ENCODE results near the gene USP6.
"Not testable (repeated sequence)": the region's sequence is repeated elsewhere in the genome, so short reads cannot be mapped to it uniquely, and the experiment has no call there.

USP6 gene

GRCh38 chr17:5135726-5136579 is 20.1 kb downstream of the USP6 start:
- DNase-seq (ENCODE audit: low read depth, low spot score) = no peak

DNA sequence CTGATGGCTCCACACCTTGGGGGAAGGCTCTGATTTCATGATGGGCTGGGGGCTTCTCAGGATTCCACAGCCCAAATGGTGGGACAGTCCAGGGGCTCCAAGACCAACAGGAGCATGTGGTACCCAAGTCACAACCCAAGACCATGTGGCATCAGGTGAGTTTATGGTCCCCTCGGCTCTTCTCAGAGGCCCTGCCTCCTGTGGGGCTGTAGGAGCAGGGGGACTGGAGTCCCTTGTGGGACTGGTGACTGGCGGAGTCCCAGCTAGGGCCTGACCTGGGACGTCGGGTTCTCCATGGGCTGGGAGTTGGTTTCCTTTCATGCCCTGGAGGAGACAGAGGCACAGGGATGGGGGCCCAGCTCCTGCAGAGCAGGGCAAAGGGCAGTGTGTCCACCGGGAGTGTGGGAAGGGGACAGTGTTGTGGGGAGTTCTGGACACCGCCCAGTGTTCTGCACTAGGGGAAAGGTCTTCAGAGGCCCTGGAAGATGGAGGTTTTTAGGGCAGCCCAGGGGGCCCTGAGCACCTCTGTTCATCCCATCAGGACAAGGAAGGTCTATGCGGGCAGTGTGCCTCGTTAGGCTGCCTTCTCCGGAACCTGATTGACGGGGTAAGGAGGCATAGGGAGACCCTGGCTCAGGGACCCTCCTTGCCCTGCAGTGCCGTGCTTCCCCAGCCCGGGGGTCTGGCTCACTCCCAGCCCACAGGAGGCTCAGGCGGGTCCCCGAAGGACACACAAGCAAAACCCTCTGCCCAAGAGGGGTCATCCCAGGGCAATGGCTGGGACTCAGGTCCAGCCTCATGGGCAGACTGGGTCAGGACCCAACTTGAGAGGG is 21.0 kb downstream of the USP6 start:
- not testable (repeated sequence) for DNase-seq (ENCODE audit: low read depth, low spot score)

DNA sequence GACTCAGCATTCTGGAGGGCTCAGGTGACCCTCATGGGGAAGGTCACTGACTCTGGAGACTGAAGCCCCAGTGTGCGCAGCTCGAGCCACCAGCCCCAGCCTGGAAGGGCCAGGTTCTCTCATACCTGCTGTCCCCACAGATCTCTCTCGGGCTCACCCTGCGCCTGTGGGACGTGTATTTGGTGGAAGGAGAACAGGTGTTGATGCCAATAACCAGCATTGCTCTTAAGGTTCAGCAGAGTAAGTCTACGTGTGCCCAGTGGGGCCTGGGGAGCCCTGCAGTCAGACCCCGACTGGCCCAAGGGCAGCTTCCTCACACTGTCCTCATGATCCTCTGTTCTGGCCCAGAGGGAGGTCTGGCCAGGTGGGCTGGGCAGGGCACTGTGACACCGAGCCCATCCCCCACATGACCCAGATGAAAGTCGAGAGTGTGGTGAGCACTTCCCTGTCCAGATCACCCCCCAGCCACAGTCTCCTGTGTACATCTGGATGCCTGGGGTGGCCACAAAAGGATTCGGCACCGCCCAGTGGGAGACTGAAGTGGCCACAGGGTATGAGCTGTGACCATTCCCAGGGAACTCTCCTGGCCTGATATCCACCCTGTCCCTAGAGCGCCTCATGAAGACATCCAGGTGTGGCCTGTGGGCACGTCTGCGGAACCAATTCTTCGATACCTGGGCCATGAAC is 21.8 kb downstream of the USP6 start:
- DNase-seq (ENCODE audit: low read depth, low spot score) = not testable (repeated sequence)

GRCh38 chr17:5138198-5138544 is 22.3 kb downstream of the USP6 start:
- DNase-seq (ENCODE audit: low read depth, low spot score) = not testable (repeated sequence)

- no peak for DNase-seq (ENCODE audit: low read depth, low spot score)
Observed at GRCh38 chr17:5138616-5139457, 23.0 kb downstream of the USP6 start.

- no peak for DNase-seq (ENCODE audit: low read depth, low spot score)
Observed at GRCh38 chr17:5139458-5139732, 23.6 kb downstream of the USP6 start.

DNA sequence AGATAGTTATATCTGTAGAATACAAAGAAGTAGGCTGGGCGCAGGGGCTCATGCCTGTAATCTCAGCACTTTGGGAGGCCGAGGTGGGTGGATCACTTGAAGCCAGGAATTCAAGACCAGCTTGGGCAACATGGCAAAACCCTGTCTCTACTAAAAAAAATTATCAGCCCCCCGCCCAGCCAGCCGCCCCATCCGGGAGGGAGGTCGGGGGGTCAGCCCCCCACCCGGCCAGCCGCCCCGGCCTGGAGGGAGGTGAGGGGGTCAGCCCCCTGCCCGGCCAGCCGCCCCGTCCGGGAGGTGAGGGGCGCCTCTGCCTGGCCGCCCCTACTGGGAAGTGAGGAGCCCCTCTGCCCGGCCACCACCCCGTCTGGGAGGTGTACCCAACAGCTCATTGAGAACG is 27.0 kb downstream of the USP6 start:
- not testable (repeated sequence) for DNase-seq (ENCODE audit: low read depth, low spot score)

DNA sequence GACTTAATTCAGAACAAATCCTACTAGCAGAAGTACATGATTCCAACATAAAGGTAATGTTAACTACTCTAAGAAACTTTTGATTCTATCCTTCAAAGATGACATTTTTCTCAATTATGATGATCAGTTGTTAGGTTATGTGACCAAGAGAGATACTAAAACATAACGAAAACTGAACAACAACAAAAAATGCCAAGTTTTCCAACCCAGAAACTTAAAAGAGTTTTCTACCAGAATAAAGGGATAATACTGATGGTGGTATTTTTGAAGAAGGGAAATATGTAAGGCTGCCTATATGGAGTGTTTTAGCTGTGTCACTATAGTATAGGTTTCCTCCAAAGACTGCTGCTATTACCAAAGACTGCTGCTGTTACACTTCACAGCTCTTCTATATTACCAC is 30.3 kb downstream of the USP6 start:
- not testable (repeated sequence) for DNase-seq (ENCODE audit: low read depth, low spot score)

GRCh38 chr17:5160702-5161101 is 44.9 kb downstream of the USP6 start:
- not testable (repeated sequence) for DNase-seq (ENCODE audit: low read depth, low spot score)

- DNase-seq (ENCODE audit: low read depth, low spot score) = not testable (repeated sequence)
Observed at GRCh38 chr17:5161793-5162192, 46.0 kb downstream of the USP6 start.

- DNase-seq (ENCODE audit: low read depth, low spot score) = no peak
Observed at GRCh38 chr17:5164436-5164835, 48.6 kb downstream of the USP6 start.

- not testable (repeated sequence) for DNase-seq (ENCODE audit: low read depth, low spot score)
Observed at GRCh38 chr17:5165791-5166564, 50.1 kb downstream of the USP6 start.

- not testable (repeated sequence) for DNase-seq (ENCODE audit: low read depth, low spot score)
Observed at GRCh38 chr17:5175027-5175426, 59.2 kb downstream of the USP6 start.

DNA sequence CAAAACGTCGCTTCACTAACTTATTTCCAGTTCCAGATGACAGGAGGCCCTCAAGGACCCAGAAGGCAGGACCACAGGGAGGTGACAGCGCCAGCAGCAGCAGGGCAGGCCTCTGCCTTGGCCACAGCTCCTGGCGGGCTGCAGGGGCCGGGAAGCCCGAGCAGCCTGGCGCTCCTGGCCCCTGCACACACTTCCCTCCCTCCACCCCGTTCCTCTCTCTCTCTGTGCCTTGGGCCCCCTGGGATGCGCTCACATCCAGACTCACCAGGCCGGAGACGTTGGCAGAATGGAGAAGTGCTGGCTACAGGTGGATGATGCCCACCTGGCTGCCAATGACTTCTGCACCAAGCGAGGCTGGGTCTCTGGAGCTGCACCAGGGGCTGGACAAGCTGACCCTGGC is 63.2 kb downstream of the USP6 start:
- no peak for DNase-seq (ENCODE audit: low read depth, low spot score)

DNA sequence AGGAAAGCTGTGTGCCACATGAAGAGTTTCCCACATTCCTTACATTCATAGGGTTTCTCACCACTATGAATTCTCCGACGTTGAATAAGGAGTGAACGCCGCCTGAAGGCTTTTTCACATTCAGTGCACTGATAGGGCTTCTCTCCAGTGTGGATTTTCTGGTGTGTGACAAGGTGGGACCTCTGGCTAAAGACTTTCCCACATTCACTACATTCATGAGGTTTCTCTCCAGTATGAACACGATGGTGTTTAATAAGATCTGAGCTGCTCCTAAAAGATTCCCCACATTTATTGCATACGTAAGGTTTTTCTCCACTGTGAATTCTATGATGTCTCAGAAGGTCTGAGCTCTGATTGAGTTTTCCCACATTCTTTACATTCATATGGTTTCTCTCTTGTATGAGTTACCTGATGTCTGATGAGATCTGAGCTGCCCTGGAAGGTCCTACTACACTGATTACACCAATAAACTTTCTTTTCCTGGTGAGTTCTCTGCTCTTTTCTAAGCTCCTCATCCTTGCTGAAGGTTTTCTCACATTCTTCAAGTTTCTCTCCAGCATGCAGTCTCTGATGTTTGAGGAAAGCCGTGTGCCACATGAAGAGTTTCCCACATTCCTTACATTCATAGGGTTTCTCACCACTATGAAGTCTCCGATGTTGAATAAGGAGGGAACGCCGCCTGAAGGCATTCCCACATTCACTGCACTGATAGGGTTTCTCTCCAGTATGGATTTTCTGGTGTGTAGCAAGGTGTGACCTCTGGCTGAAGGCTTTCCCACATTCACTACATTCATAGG is 65.9 kb downstream of the USP6 start:
- no peak for DNase-seq (ENCODE audit: low read depth, low spot score)

GRCh38 chr17:5182597-5183409 is 67.0 kb downstream of the USP6 start:
- DNase-seq (ENCODE audit: low read depth, low spot score) = no peak

GRCh38 chr17:5183410-5183793 is 67.6 kb downstream of the USP6 start:
- no peak for DNase-seq (ENCODE audit: low read depth, low spot score)

- DNase-seq (ENCODE audit: low read depth, low spot score) = no peak
Observed at GRCh38 chr17:5184288-5184687, 68.5 kb downstream of the USP6 start.

Data from activated naive CD8-positive, alpha-beta T cell treated with anti-CD3 and anti-CD28 coated beads, Interleukin-2, amount 50 U/mL, for 16 hours (primary cell).